HL-60 (cell line): ENCODE results near the gene CAV2.

Experiments
- DNase-seq, 2 experiments: peaks; one replicate each; pipeline ENCODE4 v3.0.0-alpha.2; 2010 to 2020; ENCODE audit warnings: low read depth in 1 of 2, low spot score in 1 of 2
- H3K27ac ChIP-seq: fragments of 250-450 bp; sonication (Bioruptor Pico); replicated peaks from 2 replicates; pipeline ENCODE4 v1.5.1; 2020; ENCODE audit warnings: mild to moderate bottlenecking, moderate library complexity
- H3K27me3 ChIP-seq: fragments of 250-450 bp; sonication (Bioruptor Pico); 2 replicates; pipeline ENCODE4 v1.5.1; 2021; ENCODE audit warnings: mild to moderate bottlenecking, moderate library complexity; ENCODE audit not compliant: insufficient read depth, poor library complexity, severe bottlenecking
- H3K4me3 ChIP-seq: replicated peaks from 2 replicates; pipeline ENCODE4 v1.5.1; 2011; ENCODE audit warnings: mild to moderate bottlenecking, control low read depth, low read length; ENCODE audit not compliant: insufficient read depth
- GABPA ChIP-seq: IDR thresholded peaks from 2 replicates; pipeline ENCODE4 v1.6.1; 2012; ENCODE audit warnings: low read depth
- POLR2AphosphoS5 ChIP-seq: IDR thresholded peaks from 2 replicates; pipeline ENCODE4 v1.6.1; 2012; ENCODE audit warnings: low read depth
- SPI1 ChIP-seq: IDR thresholded peaks from 2 replicates; pipeline ENCODE4 v1.6.1; 2012; ENCODE audit warnings: low read depth, mild to moderate bottlenecking, borderline replicate concordance
- TF ChIP-seq, protein P1 (sequence below): IDR thresholded peaks from 2 replicates; pipeline ENCODE4 v1.6.1; 2012; ENCODE audit warnings: low read depth; ENCODE audit not compliant: insufficient replicate concordance
- TF ChIP-seq, protein P2 (sequence below): IDR thresholded peaks from one replicate; pipeline ENCODE4 v1.5.1; 2011; ENCODE audit warnings: low read length, control low read depth, inconsistent platforms; ENCODE audit not compliant: insufficient read depth

The CAV2 gene

DNA sequence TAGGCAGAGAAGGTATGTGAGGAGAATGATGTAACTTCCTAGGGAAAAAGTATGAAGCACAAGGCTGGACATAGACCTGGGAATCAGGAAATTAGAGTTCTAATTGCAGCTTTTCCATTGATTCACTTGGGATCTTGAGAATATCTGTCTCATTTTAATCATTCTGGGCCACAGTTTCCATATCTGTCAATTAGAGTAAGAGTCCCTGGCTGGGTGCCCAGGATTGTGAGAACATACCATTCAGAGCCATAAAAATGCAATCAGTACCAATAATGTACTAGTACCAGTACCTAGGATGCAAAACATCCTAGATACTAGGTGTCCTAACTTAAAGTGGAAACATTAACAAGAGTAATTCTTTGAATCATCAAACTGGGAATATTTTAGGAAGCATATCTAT lies 54.9 kb downstream of the CAV2 start:
- TF ChIP-seq POLR2AphosphoS5: no peak
- TF ChIP-seq GABPA: no peak
- TF ChIP-seq, protein P1, sequence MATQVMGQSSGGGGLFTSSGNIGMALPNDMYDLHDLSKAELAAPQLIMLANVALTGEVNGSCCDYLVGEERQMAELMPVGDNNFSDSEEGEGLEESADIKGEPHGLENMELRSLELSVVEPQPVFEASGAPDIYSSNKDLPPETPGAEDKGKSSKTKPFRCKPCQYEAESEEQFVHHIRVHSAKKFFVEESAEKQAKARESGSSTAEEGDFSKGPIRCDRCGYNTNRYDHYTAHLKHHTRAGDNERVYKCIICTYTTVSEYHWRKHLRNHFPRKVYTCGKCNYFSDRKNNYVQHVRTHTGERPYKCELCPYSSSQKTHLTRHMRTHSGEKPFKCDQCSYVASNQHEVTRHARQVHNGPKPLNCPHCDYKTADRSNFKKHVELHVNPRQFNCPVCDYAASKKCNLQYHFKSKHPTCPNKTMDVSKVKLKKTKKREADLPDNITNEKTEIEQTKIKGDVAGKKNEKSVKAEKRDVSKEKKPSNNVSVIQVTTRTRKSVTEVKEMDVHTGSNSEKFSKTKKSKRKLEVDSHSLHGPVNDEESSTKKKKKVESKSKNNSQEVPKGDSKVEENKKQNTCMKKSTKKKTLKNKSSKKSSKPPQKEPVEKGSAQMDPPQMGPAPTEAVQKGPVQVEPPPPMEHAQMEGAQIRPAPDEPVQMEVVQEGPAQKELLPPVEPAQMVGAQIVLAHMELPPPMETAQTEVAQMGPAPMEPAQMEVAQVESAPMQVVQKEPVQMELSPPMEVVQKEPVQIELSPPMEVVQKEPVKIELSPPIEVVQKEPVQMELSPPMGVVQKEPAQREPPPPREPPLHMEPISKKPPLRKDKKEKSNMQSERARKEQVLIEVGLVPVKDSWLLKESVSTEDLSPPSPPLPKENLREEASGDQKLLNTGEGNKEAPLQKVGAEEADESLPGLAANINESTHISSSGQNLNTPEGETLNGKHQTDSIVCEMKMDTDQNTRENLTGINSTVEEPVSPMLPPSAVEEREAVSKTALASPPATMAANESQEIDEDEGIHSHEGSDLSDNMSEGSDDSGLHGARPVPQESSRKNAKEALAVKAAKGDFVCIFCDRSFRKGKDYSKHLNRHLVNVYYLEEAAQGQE: no peak
- DNase-seq: no peak
- Histone ChIP-seq H3K27ac (no peak overlapping the region), H3K27me3 (peaks cover 4% of the 10 kb centered on the region), H3K4me3 (no peak overlapping the region)

- no peak overlapping the region for H3K27ac ChIP-seq
- H3K27me3 ChIP-seq: peaks cover 4% of the 10 kb centered on the region
- H3K4me3 ChIP-seq: no peak overlapping the region
- TF ChIP-seq GABPA: no peak
- DNase-seq: no peak
Measured at GRCh38 chr7:116554911-116555310, 55.4 kb downstream of the CAV2 start.

DNA sequence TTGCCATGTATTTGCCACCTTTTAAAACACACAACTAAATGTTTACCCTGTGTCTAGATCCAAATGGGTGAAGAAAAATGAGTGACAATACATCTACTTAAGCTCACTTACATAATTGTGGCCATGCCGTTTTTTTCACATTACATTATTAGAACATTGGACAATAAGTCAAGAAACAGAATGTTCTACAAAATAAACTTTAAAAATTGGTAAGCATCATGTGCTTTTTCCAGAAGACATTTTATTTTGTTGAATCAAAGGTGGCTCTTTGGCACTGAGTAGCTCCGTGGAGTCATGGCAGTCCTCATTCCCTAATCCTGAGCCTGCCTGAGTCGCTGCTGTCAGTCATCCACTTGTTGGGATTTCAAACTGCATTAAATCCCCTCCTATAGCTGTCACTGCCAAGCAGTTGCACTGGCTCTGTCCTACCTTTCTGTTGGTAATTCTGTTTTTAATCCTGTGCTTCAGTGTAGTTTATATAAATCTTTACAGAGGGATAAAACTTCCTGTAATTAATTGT lies 57.6 kb downstream of the CAV2 start:
- Histone ChIP-seq H3K27ac (no peak overlapping the region), H3K4me3 (no peak overlapping the region), H3K27me3 (peaks cover 4% of the 10 kb centered on the region)
- TF ChIP-seq POLR2AphosphoS5: no peak
- TF ChIP-seq GABPA: no peak
- TF ChIP-seq, protein P1: no peak
- TF ChIP-seq, protein P2, sequence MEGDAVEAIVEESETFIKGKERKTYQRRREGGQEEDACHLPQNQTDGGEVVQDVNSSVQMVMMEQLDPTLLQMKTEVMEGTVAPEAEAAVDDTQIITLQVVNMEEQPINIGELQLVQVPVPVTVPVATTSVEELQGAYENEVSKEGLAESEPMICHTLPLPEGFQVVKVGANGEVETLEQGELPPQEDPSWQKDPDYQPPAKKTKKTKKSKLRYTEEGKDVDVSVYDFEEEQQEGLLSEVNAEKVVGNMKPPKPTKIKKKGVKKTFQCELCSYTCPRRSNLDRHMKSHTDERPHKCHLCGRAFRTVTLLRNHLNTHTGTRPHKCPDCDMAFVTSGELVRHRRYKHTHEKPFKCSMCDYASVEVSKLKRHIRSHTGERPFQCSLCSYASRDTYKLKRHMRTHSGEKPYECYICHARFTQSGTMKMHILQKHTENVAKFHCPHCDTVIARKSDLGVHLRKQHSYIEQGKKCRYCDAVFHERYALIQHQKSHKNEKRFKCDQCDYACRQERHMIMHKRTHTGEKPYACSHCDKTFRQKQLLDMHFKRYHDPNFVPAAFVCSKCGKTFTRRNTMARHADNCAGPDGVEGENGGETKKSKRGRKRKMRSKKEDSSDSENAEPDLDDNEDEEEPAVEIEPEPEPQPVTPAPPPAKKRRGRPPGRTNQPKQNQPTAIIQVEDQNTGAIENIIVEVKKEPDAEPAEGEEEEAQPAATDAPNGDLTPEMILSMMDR: no peak
- no peak for TF ChIP-seq SPI1
- no peak for DNase-seq

DNA sequence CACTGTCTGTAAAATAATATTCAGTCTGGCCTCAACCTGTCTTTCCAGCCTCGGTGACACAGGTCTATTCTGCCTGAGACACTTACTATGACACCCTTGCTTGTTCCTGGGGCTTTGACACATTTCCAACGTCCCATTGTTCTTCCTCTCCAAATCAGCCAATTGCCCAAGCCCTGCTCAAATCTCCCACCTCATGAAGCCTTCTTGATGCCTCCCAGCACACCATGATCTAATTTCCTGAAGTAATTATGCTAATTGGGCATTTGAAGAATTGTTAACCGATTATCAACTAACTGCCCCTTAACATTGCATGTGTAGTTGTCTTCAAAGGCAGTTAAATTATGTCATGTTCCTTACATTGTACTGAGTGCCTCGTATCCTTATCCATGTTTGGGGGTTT lies 58.4 kb downstream of the CAV2 start:
- TF ChIP-seq POLR2AphosphoS5 (no peak), SPI1 (no peak), GABPA (no peak)
- TF ChIP-seq, protein P1: no peak
- TF ChIP-seq, protein P2: no peak

More for the DNA sequence above, 58.4 kb downstream of the CAV2 start:
- peaks cover 4% of the 10 kb centered on the region for H3K27me3 ChIP-seq
- H3K27ac ChIP-seq: no peak overlapping the region
- no peak overlapping the region for H3K4me3 ChIP-seq
- DNase-seq: no peak
